Measurements from ENCODE around the gene AMMECR1.

GRCh38 chrX:110346681-110347080 is 28.8 kb upstream of the AMMECR1 start:
- TF ChIP-seq POLR2AphosphoS5 (IDR thresholded peaks at IDR 0.05; ENCODE audit: low read depth, low read length) (no peak), CTCF (IDR thresholded peaks at IDR 0.05) (peak; percentile 12; the same call in 1 of the 2 replicates), SIN3A (IDR thresholded peaks at IDR 0.05; ENCODE audit: borderline replicate concordance, insufficient read depth, low read depth, low read length) (no peak), TCF7L2 (IDR thresholded peaks at IDR 0.05; ENCODE audit: low read depth, low read length) (no peak)

All from Panc1 (cell line).